Neural progenitor cell (in vitro differentiated cells): Measurements from ENCODE around the gene MGP. TPM values are rescaled to one million over a fixed set of nuclear protein-coding genes. Genes with fewer than 3 reads are reported as not detected.

Experiments
- DNase-seq: peaks from one replicate; pipeline ENCODE4 v3.0.0-alpha.2; 2016; ENCODE audit warnings: low spot score
- H2AFZ ChIP-seq: fragments of 200-600 bp; sonication (generic); replicated peaks from 2 replicates; pipeline ENCODE4 v1.6.1; 2016; ENCODE audit warnings: antibody characterized with exemption
- H3F3A ChIP-seq: fragments of 200-600 bp; sonication (generic); 2 replicates; pipeline ENCODE4 v1.6.1; 2016; ENCODE audit warnings: antibody characterized with exemption, low read depth
- H3K27ac ChIP-seq: fragments of 200-600 bp; sonication (generic); 2 replicates; pipeline ENCODE4 v1.5.1; 2016; ENCODE audit warnings: mild to moderate bottlenecking
- H3K27me3 ChIP-seq: fragments of 200-600 bp; sonication (generic); 2 replicates; pipeline ENCODE4 v1.6.1; 2016; ENCODE audit warnings: mild to moderate bottlenecking, moderate library complexity
- H3K36me3 ChIP-seq: fragments of 200-600 bp; sonication (generic); 2 replicates; pipeline ENCODE4 v1.5.1; 2016
- H3K4me1 ChIP-seq: fragments of 200-600 bp; sonication (generic); 2 replicates; pipeline ENCODE4 v1.6.1; 2016; ENCODE audit warnings: mixed run types
- H3K4me2 ChIP-seq: fragments of 200-600 bp; sonication (generic); 2 replicates; pipeline ENCODE4 v1.6.1; 2016
- H3K4me3 ChIP-seq: fragments of 200-600 bp; sonication (generic); 2 replicates; pipeline ENCODE4 v1.5.1; 2016
- H3K79me2 ChIP-seq: fragments of 200-600 bp; sonication (generic); 2 replicates; pipeline ENCODE4 v1.6.1; 2016; ENCODE audit warnings: low read depth
- H3K9ac ChIP-seq: fragments of 200-600 bp; sonication (generic); 2 replicates; pipeline ENCODE4 v1.6.1; 2016
- H3K9me3 ChIP-seq: fragments of 200-600 bp; sonication (generic); 2 replicates; pipeline ENCODE4 v1.5.1; 2016; ENCODE audit warnings: low read depth
- H4K20me1 ChIP-seq: fragments of 200-600 bp; sonication (generic); 2 replicates; pipeline ENCODE4 v1.6.1; 2016; ENCODE audit warnings: low read depth
- H3K27ac Mint-ChIP-seq: 3 replicates; pipeline ENCODE4 v1.8.0; 2021; ENCODE audit warnings: mixed read lengths
- H3K27me3 Mint-ChIP-seq: 2 replicates; pipeline ENCODE4 v1.8.0; 2022; ENCODE audit warnings: low read depth, mild to moderate bottlenecking, inconsistent platforms, moderate library complexity, mixed read lengths; ENCODE audit not compliant: insufficient read depth
- H3K36me3 Mint-ChIP-seq: 3 replicates; pipeline ENCODE4 v1.8.0; 2021; ENCODE audit warnings: mixed read lengths
- H3K4me1 Mint-ChIP-seq: 3 replicates; pipeline ENCODE4 v1.8.0; 2021; ENCODE audit warnings: mixed read lengths
- H3K4me3 Mint-ChIP-seq: 3 replicates; pipeline ENCODE4 v1.8.0; 2021; ENCODE audit warnings: mild to moderate bottlenecking, moderate library complexity, mixed read lengths
- H3K9me3 Mint-ChIP-seq: 3 replicates; pipeline ENCODE4 v1.8.0; 2020; ENCODE audit warnings: mixed read lengths
- CTCF ChIP-seq: fragments of 200-600 bp; sonication (generic); IDR thresholded peaks from 2 replicates; pipeline ENCODE4 v1.5.1; 2017; ENCODE audit warnings: antibody characterized with exemption, mild to moderate bottlenecking
- EZH2 ChIP-seq: fragments of 200-600 bp; sonication (generic); IDR thresholded peaks from 2 replicates; pipeline ENCODE4 v1.6.1; 2017; ENCODE audit warnings: antibody characterized with exemption, mild to moderate bottlenecking, moderate library complexity
- EZH2phosphoT487 ChIP-seq: fragments of 200-600 bp; sonication (generic); IDR thresholded peaks from 2 replicates; pipeline ENCODE4 v1.6.1; 2017; ENCODE audit warnings: antibody characterized with exemption
- total RNA-seq: library from RNA; depleted of rRNA; stranded (reverse); fragments of >200 nt; gene quantifications from 2 replicates; pipeline ENCODE4 v1.2.3, GENCODE V29; 2015; ENCODE audit warnings: low replicate concordance

Gene MGP
- total RNA-seq, 1 donor from 2014 or later: not detected

GRCh38 chr12:14904854-14905253, 19.2 kb upstream of the MGP start:
- no peaks in the 10 kb centered on the region for H3K36me3 ChIP-seq
- no peaks in the 10 kb centered on the region for H3K79me2 ChIP-seq
- no peak for TF ChIP-seq EZH2phosphoT487
- no peak for TF ChIP-seq CTCF
- no peaks in the 10 kb centered on the region for H3K36me3 Mint-ChIP-seq
- no peak overlapping the region for H3K4me2 ChIP-seq
- peaks cover 3% of the 10 kb centered on the region for H3K27me3 Mint-ChIP-seq
- H4K20me1 ChIP-seq: no peaks in the 10 kb centered on the region
- no peaks in the 10 kb centered on the region for H3F3A ChIP-seq
- no peaks in the 10 kb centered on the region for H3K27me3 ChIP-seq
- H3K4me3 Mint-ChIP-seq: no peak overlapping the region
- H3K4me3 ChIP-seq: no peak overlapping the region
- H3K9me3 ChIP-seq: no peaks in the 10 kb centered on the region
- no peak overlapping the region for H3K27ac Mint-ChIP-seq
- no peak overlapping the region for H3K9ac ChIP-seq
- H3K4me1 Mint-ChIP-seq: no peaks in the 10 kb centered on the region
- H2AFZ ChIP-seq: no peak overlapping the region
- H3K9me3 Mint-ChIP-seq: no peaks in the 10 kb centered on the region
- H3K4me1 ChIP-seq: peaks cover 16% of the 10 kb centered on the region
- H3K27ac ChIP-seq: no peak overlapping the region
- DNase-seq: no peak

GRCh38 chr12:14903386-14904098, 17.9 kb upstream of the MGP start:
- Mint-ChIP-seq H3K4me3 (no peak overlapping the region), H3K27ac (no peak overlapping the region), H3K27me3 (peaks cover 3% of the 10 kb centered on the region), H3K9me3 (no peaks in the 10 kb centered on the region), H3K36me3 (no peaks in the 10 kb centered on the region), H3K4me1 (no peaks in the 10 kb centered on the region)
- Histone ChIP-seq H3K9ac (no peak overlapping the region), H3K4me2 (no peak overlapping the region), H3K4me3 (no peak overlapping the region), H3K79me2 (no peaks in the 10 kb centered on the region), H3K4me1 (peaks cover 16% of the 10 kb centered on the region), H4K20me1 (no peaks in the 10 kb centered on the region), H3K27me3 (no peaks in the 10 kb centered on the region), H3K27ac (no peak overlapping the region), H3F3A (no peaks in the 10 kb centered on the region), H3K9me3 (no peaks in the 10 kb centered on the region), H3K36me3 (no peaks in the 10 kb centered on the region), H2AFZ (no peak overlapping the region)
- TF ChIP-seq CTCF: no peak
- TF ChIP-seq EZH2phosphoT487: no peak
- TF ChIP-seq EZH2: no peak
- DNase-seq: no peak

- Histone ChIP-seq H3K4me2 (no peak overlapping the region), H3K36me3 (no peaks in the 10 kb centered on the region), H2AFZ (no peak overlapping the region), H3K4me1 (peaks cover 16% of the 10 kb centered on the region), H3K4me3 (no peak overlapping the region), H3K27me3 (no peaks in the 10 kb centered on the region), H3F3A (no peaks in the 10 kb centered on the region), H3K9me3 (no peaks in the 10 kb centered on the region), H3K27ac (no peak overlapping the region), H3K9ac (no peak overlapping the region), H4K20me1 (no peaks in the 10 kb centered on the region), H3K79me2 (no peaks in the 10 kb centered on the region)
- no peak overlapping the region for H3K27ac Mint-ChIP-seq
- peaks cover 3% of the 10 kb centered on the region for H3K27me3 Mint-ChIP-seq
- no peaks in the 10 kb centered on the region for H3K4me1 Mint-ChIP-seq
- H3K9me3 Mint-ChIP-seq: no peaks in the 10 kb centered on the region
- no peaks in the 10 kb centered on the region for H3K36me3 Mint-ChIP-seq
- H3K4me3 Mint-ChIP-seq: no peak overlapping the region
- TF ChIP-seq EZH2phosphoT487 (no peak), EZH2 (no peak), CTCF (no peak)
- no peak for DNase-seq
These were observed 16.8 kb upstream of the MGP start for GRCh38 chr12:14902465-14902864.
